Fibroblast of pulmonary artery (primary cell): ENCODE data around the gene SPTLC2.
A peak's percentile ranks its signal among the peaks of the same experiment; 100 is the strongest.

Source experiments
- DNase-seq: peaks from one replicate; pipeline ENCODE4 v3.0.0-alpha.2; 2010; ENCODE audit warnings: low read depth
- H3K4me3 ChIP-seq: replicated peaks from 2 replicates; pipeline ENCODE4 v1.5.1; 2011; ENCODE audit warnings: low read depth, mild to moderate bottlenecking, control low read depth, low read length, moderate library complexity
- TF ChIP-seq, protein P1 (sequence below): IDR thresholded peaks from 2 replicates; pipeline ENCODE4 v1.5.1; 2011; ENCODE audit warnings: mild to moderate bottlenecking, control low read depth, low read length, inconsistent platforms; ENCODE audit errors: missing control alignments

The SPTLC2 gene

DNA sequence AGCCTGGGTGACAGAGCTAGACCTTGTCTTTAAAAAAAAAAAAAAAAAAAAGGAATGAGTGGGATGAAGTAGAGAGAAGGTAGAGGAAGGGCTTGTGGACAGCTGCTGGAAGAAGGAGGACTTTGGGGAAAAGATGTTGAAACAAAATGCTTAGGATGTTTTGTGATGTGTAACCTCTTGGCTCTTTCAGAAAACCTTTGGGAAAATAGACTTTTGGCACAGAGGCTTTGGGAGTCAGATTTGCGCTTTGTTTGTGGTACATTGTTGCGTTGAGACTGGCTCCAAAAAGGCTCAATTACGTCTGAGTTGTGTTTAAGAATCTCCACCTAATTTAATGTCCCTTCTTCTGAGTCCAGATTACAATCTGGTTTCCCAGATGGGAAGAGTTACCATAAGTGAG lies 32.9 kb upstream of the SPTLC2 start:
- peak; percentile 20 for DNase-seq
- TF ChIP-seq, protein P1, sequence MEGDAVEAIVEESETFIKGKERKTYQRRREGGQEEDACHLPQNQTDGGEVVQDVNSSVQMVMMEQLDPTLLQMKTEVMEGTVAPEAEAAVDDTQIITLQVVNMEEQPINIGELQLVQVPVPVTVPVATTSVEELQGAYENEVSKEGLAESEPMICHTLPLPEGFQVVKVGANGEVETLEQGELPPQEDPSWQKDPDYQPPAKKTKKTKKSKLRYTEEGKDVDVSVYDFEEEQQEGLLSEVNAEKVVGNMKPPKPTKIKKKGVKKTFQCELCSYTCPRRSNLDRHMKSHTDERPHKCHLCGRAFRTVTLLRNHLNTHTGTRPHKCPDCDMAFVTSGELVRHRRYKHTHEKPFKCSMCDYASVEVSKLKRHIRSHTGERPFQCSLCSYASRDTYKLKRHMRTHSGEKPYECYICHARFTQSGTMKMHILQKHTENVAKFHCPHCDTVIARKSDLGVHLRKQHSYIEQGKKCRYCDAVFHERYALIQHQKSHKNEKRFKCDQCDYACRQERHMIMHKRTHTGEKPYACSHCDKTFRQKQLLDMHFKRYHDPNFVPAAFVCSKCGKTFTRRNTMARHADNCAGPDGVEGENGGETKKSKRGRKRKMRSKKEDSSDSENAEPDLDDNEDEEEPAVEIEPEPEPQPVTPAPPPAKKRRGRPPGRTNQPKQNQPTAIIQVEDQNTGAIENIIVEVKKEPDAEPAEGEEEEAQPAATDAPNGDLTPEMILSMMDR: no peak
- no peak overlapping the region for H3K4me3 ChIP-seq

DNA sequence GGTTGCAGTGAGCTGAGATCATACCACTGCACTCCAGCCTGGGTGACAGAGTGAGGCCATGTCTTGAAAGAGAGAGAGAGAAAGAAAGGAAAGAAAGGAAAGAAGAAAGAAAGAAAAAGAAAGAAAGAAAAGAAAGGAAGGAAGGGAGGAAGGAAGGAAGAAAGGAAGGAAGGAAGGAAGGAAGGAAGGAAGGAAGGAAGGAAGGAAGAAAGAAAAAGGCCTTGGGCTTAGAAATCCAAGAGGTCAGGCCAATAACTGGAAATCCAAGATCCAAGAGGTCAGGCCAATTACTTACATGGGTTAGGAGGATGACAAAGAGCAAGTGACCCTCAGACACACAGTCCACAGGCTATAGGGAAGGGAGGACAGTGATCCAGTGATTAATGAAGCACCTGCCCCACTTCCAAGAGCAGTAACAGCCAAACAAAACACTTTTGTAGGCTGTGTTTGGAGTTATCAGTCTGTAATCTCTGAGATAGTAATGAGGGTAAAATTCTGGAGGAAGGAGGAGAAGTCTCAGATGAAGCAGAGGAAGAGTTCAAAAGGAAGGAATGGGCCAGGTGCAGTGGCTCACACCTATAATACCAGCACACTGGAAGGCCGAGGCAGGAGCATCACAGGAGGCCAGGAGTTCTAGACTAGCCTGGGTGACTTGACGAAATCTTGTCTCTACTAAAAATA lies 32.2 kb upstream of the SPTLC2 start:
- DNase-seq: no peak

DNA sequence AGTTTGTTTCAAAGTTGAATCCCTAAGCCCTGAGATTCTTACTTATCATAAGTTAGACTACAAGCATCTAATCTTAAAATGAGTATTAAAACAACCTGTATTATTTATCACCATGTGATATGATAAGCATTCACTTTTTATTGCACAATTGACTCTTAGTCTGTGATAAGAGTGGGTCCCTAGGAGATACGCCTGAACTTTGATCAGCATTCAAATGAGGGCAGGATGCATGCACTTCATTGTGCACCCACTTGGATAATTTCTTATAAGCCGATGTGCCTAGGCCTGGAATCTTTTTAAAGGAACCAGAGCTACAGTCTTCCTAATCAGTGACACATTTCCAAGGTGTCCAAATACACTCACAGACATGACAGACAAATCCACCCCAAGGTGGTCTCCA lies 31.4 kb upstream of the SPTLC2 start:
- TF ChIP-seq, protein P1: no peak
- no peak overlapping the region for H3K4me3 ChIP-seq
- DNase-seq: no peak

More for the DNA sequence above, 32.2 kb upstream of the SPTLC2 start:
- no peak overlapping the region for H3K4me3 ChIP-seq
- TF ChIP-seq, protein P1: no peak

DNA sequence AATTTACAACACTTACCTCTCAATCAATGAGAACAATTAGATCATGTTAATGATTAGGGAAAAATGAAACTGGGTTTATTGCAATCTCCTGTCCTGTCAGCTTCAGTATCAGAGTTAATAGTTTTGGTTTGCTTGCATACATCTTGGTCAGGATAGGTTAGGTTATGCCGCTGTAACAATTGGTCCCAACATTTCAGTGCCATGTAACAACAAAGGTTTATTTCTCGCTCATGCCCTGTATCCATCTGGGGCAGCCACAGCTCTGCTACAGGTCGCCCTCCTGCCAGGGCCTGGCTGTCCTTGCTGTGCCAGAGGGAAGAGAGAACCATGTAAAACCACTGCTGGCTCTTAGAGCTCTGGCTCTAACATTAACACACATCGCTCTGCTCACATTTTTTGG lies 30.5 kb upstream of the SPTLC2 start:
- DNase-seq: no peak
- H3K4me3 ChIP-seq: no peak overlapping the region
- TF ChIP-seq, protein P1: no peak

DNA sequence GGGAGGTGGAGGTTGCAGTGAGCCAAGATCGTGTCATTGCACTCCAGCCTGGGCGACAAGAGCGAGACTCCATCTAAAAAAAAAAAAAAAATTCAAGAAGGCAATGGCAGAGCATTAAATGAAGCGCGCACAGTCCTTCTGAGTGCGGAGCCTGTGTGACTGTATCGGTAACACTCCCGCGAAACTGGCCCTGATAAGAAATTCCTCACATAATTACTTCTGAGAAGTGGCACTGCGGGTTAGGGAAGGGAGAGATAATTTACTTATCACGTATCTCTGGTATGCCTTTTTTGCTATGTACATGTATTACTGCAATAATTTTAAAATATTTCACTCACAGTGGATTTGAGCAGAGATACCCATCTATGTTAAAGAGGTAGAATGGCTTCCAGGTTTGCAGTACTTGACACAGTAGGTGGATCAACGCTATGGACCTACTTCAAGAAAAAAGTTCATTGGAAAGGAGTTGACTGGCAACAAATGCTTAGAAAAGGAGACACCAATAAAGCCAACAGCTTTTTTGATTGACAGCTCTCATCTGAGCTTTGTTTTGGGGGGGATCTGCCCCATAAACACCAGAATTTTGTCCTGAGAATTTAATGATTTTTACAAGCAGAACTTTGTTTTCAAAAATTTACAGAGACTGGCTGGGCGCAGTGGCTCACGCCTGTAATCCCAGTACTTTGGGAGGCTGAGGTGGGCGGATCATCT lies 29.2 kb upstream of the SPTLC2 start:
- no peak overlapping the region for H3K4me3 ChIP-seq
- no peak for DNase-seq
- TF ChIP-seq, protein P1: no peak

DNA sequence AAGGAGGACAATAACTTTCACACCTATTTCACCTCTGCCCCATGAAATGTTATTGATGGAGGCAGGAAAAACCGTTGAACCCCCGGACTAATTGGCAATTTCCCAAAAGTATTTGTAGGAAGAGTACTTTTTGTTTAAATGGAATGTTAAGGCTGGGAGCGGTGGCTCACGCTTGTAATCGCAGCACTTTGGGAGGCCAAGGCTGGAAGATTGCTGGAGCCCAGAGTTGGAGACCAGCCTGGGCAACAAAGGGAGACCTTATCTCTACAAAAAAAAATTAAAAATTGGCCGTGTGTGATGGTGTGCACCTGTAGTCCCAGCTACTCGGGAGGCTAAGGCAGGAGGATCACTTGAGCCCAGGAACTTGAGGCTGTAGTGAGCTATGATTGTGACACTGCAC lies 26.0 kb upstream of the SPTLC2 start:
- TF ChIP-seq, protein P1: no peak
- DNase-seq: no peak
- H3K4me3 ChIP-seq: peak overlapping the region; percentile 50
